ENCODE results near the gene NAA16. TPM values are rescaled to one million over a fixed set of nuclear protein-coding genes. Genes with fewer than 3 reads are reported as not detected.
"Not testable (repeated sequence)": the region's sequence is repeated elsewhere in the genome, so short reads cannot be mapped to it uniquely, and the experiment has no call there.

Gene NAA16
- 56.4 TPM for total RNA-seq

DNA sequence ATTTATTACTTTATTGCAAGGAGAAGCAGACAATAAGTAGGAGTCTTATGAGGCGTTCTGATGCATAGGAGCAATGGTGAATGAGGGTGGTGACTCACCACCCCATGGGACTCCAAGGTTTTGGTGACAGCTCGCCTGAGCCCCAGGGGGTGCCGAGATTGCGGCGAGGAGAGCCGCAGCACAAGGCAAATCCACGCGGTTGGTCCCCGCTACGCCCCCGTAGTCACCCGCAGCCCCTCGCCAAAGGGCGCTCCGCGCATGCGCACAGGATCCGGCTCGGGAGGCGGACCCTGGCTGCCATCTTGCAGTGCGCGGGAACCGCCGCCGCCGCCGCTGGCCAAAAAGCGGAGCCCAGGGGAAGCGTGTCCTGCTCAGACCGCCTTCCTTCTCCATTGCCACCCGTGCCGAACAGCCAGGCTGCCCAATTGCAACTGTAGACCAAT lies at the start of gene NAA16:
Gene NAA16 (plus strand): TSS at position 305 of the 443 bp plus-strand sequence. CDS start 262 bp downstream, outside the sequence.
- Histone ChIP-seq H3K9me3 (ENCODE audit: low read depth, low read length) (no peaks in the 10 kb centered on the region), H3K4me1 (ENCODE audit: insufficient read depth, low read length) (peaks cover 34% of the 10 kb centered on the region), H3K4me3 (ENCODE audit: low read length) (peak within 1 kb of the TSS; percentile 100)

DNA sequence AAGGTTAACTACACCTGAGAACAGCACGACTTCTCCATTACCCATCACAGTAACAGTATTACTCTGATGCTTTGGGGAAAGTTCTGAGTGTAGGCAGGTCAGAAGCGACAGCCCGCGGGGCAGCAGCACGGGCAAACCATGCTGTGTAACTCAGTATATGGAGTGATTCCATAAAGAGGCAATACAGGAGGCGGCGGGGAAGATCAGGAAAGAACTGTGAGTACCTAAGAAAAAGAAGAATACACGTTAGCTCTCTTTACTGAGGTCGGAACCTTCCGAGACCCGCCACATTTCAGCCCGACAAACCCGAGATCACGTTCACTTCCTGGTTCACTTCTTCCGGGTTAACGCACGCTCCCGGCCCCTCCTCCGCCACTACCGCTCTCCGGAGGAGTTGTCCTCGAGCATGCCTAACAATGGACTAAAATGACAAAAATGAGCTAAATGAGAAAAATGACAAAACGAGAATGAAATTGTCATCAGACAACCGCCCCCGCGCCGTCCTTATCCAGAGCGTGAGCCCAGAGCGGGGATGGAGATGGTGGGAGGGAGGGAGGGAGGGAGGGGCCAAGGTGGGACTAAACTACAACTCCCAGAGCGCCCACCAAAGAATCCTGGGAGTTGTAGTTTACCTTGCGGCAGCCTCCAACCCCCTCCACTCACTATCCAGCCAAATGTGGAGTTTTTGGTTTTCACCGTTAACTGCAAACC lies 47.7 kb upstream of the NAA16 start, which contains the start of gene MTRF1:
Gene MTRF1 (minus strand): TSS at position 316 of the 711 bp plus-strand sequence. CDS start 2,669 bp downstream, outside the sequence.
- peak within 1 kb of the TSS; percentile 58 for H3K4me3 ChIP-seq (ENCODE audit: low read length)
- no peaks in the 10 kb centered on the region for H3K27me3 ChIP-seq (ENCODE audit: insufficient read depth, low read length)
- peaks cover 6% of the 10 kb centered on the region for H3K4me1 ChIP-seq (ENCODE audit: insufficient read depth, low read length)
- H3K9me3 ChIP-seq (ENCODE audit: low read depth, low read length), result peaks cover 6% of the 10 kb centered on the region

More for the DNA sequence above, at the start of gene NAA16:
- no peaks in the 10 kb centered on the region for H3K27me3 ChIP-seq (ENCODE audit: insufficient read depth, low read length)

DNA sequence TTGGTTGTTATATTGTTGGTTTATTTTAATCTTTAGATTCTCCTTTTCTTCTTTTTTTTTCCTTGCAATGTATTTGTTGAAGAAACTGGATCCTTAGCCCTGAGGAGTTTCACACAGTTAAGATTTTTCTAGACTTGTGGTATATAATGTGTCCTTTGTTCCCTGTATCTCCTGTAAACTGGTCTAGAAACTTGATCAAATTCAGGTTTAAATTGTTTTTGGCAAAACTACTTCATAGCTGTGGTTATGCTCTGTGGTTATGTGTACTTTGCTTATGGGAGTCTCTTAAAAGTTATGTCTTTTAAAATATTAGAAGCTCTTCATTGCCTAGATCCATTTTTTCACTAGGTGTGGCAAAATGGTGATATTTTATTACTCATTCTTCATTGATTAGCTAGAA lies 44.0 kb upstream of the NAA16 start:
- H3K4me1 ChIP-seq (ENCODE audit: insufficient read depth, low read length), result peaks cover 9% of the 10 kb centered on the region
- no peak overlapping the region for H3K4me3 ChIP-seq (ENCODE audit: low read length)
- H3K9me3 ChIP-seq (ENCODE audit: low read depth, low read length), result peaks cover 21% of the 10 kb centered on the region
- H3K27me3 ChIP-seq (ENCODE audit: insufficient read depth, low read length), result no peaks in the 10 kb centered on the region

DNA sequence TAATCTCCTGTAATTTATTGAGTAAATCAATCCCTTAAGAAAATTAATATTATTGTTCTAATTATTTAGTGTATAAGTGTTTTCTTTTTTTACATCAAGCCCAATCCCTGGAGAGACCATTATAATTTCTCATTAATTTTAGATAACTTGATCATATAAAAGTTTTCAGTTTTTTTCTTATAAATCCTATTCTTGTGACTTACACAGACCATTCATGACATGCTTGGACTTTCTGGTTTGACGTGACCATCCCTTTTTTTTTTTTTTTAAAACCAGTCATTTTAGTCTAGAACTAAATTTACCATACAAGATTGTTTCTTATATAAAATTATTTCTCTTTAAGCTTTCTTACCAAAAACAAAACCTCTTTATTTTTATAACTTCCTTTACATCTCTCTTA lies 42.3 kb upstream of the NAA16 start:
- Histone ChIP-seq H3K9me3 (ENCODE audit: low read depth, low read length) (peaks cover 21% of the 10 kb centered on the region), H3K4me3 (ENCODE audit: low read length) (no peak overlapping the region), H3K4me1 (ENCODE audit: insufficient read depth, low read length) (peaks cover 3% of the 10 kb centered on the region), H3K27me3 (ENCODE audit: insufficient read depth, low read length) (no peaks in the 10 kb centered on the region)

DNA sequence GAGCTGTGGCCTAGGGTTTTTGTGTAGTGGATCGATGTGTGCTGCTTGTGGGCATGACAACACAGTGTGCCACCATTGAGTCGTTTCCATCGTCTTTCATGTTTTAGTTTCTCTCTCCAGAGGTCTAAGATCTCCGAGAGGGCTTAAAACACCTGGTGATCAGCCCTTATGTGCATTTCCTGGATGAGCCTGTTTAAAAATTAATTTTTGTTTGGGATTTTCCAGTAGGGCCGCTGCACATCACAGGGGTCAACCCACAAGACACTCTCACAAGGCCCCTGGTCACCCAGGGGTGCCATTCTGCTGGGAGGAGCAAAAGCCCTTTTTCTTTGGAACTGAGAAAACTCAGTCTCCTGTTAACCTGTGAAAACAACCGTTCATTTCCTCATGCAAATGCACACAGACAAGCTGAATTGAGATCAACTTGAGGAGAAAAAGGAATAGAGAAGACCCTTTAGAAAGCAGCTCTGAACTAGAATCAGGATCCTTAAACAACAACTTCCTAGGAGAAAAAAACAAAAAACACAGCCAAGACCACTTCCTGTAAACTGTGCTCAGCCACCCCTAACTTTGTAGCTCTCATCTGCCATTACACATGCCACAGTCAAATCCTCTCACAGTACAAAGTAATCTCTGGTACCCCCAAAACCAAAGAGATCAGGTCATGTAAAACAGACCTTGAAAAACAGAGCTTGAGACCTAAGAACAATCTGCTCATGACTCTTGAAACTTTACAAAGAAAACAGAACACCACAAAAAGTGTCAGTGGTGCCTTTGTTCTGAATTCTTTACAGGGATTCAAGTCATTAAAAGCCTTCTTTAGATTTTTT lies 39.4 kb upstream of the NAA16 start:
- Histone ChIP-seq H3K4me1 (ENCODE audit: insufficient read depth, low read length) (peaks cover 3% of the 10 kb centered on the region), H3K9me3 (ENCODE audit: low read depth, low read length) (peaks cover 21% of the 10 kb centered on the region), H3K4me3 (ENCODE audit: low read length) (no peak overlapping the region), H3K27me3 (ENCODE audit: insufficient read depth, low read length) (no peaks in the 10 kb centered on the region)

DNA sequence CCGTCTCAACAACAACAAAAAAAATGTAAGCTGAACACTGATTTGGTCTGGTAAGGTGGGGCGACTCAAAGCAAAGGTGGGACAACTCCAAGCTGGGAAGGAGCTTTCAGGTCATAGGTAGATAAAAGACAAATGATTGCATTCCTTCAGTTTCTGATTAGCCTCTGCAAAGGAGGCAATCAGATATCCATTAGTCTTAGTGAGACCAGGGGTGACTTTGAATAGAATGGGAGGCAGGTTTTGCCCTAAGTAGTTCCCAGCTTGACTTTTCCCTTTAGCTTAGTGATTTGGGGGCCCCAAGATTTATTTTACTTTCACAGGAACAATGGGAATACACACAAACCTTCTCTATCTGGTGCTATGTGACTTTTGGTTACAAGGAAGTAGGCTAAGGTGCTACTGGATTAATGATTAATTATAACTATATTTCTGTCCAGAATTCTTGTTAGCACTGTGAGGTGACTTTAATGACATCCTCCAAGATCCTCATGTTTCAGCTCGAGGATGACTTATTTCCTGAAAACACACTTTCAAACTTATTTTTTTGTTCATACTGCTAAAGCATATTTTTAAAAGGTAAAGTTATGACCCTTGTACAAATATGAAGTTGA lies 37.1 kb upstream of the NAA16 start:
- Histone ChIP-seq H3K27me3 (ENCODE audit: insufficient read depth, low read length) (no peaks in the 10 kb centered on the region), H3K4me3 (ENCODE audit: low read length) (no peak overlapping the region), H3K4me1 (ENCODE audit: insufficient read depth, low read length) (peaks cover 3% of the 10 kb centered on the region), H3K9me3 (ENCODE audit: low read depth, low read length) (peaks cover 9% of the 10 kb centered on the region)

DNA sequence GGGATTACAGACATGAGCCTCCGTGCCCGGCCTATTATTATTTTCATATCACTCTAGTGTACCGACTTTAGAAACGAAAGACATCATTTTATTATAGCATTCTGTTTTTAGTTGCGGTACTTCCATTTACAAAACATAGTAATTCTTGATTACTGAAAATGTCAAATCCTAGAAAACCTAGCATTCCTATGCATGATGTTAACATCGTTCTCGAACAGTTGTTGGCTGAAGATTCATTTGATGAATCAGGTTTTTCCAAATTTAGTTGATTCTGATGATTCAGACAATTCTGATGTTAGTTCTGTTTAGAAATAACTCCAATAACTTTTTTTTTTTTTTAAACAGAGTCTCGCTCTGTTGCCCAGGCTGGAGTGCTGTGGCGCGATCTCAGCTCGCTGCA lies 36.2 kb upstream of the NAA16 start:
- Histone ChIP-seq H3K9me3 (ENCODE audit: low read depth, low read length) (peaks cover 4% of the 10 kb centered on the region), H3K27me3 (ENCODE audit: insufficient read depth, low read length) (no peaks in the 10 kb centered on the region), H3K4me1 (ENCODE audit: insufficient read depth, low read length) (peaks cover 3% of the 10 kb centered on the region), H3K4me3 (ENCODE audit: low read length) (no peak overlapping the region)

DNA sequence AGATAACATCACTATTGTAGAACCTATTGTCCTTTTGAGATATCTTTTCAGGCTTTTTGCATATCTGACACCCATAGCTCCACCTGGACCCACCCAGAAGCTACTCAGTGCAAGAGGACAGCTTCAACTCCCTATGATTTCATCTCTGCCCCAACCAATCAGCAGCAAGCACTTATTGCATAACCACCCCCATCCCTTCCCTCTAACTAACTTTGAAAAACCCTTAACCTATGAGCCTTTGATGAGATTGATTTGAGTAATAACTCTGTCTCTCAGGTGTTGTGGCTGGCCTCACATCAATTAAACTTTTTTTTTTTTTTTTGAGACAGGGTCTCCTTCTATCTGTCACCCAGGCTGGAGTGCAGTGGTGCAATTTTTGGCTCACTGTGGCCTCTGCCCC lies 34.2 kb upstream of the NAA16 start:
- no peaks in the 10 kb centered on the region for H3K27me3 ChIP-seq (ENCODE audit: insufficient read depth, low read length)
- no peak overlapping the region for H3K4me3 ChIP-seq (ENCODE audit: low read length)
- H3K9me3 ChIP-seq (ENCODE audit: low read depth, low read length), result no peaks in the 10 kb centered on the region
- H3K4me1 ChIP-seq (ENCODE audit: insufficient read depth, low read length), result peaks cover 2% of the 10 kb centered on the region

DNA sequence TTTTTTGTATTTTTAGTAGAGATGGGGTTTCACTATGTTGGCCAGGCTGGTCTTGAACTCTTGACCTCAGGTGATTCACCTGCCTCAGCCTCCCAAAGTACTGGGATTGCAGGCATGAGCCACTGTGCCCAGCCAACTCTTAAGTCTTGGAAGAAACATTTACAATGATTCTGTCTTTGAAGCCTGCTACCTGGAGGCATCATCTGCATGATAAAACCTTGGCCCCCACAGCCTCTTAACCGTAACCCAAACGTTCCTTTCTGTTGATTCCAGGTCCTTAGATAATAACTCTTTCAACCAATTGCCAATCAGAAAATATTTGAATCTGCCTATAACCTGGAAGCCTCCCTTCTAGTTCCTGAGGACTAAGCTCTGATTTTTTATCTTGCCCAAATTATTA lies 31.9 kb upstream of the NAA16 start:
- peaks cover 13% of the 10 kb centered on the region for H3K4me1 ChIP-seq (ENCODE audit: insufficient read depth, low read length)
- not testable (repeated sequence) for H3K4me3 ChIP-seq (ENCODE audit: low read length); H3K27me3 ChIP-seq (ENCODE audit: insufficient read depth, low read length); H3K9me3 ChIP-seq (ENCODE audit: low read depth, low read length)

DNA sequence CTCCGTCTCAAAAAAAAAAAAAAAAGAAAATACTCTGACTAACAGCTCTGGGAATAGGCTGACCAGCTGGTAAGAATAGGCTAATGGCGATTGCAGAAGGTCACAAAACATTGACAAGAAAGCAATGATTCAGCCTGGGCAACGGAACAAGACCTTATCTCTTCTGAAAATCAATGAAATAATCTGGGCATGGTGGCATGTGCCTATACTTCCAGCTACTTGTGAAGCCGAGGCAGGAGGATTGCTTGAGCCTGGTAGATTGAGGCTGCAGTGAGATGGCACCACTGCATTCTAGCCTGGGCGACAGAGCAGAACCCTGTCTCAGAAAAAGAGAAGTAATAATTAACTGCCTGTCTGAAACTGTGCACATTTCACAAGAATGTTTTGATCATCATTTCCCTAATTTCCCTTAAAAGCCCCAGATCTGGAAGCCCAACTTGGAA lies 28.9 kb upstream of the NAA16 start:
- Histone ChIP-seq H3K4me3 (ENCODE audit: low read length) (no peak overlapping the region), H3K4me1 (ENCODE audit: insufficient read depth, low read length) (peaks cover 13% of the 10 kb centered on the region), H3K9me3 (ENCODE audit: low read depth, low read length) (no peaks in the 10 kb centered on the region), H3K27me3 (ENCODE audit: insufficient read depth, low read length) (no peaks in the 10 kb centered on the region)

DNA sequence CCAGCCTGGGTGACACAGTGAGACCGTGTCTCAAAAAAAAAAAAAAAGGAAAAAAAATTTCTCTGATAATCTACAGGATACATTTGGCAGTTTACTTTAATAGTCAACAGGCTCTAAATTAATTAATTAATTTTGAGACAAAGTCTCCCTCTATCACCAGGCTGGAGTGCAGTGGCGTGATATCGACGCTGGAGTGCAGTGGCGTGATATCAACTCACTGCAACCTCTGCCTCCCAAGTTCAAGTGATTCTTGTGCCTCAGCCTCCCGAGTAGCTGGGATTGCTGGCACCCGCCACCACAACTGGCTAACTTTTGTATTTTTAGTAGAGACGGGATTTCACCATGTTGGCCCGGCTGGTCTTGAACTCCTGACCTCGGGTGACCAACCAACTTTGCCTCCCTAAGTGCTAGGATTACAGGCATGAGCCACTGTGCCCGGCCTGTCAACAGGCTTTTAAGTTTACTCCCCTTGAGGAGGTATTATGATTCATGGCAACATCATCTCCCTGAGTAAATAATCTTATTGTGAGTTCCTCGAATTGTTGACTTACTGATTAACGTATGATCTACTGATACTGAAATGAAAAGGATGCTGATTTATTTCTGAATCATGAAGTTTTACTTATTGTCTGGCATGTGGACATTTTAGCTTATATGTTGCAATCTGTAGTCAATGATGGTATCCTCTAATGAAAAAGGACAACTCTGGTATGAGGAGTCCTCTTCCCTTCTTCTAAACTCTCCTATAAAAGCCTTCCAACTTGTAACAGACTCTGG lies 26.4 kb upstream of the NAA16 start:
- Histone ChIP-seq H3K9me3 (ENCODE audit: low read depth, low read length) (no peaks in the 10 kb centered on the region), H3K4me3 (ENCODE audit: low read length) (no peak overlapping the region), H3K27me3 (ENCODE audit: insufficient read depth, low read length) (no peaks in the 10 kb centered on the region), H3K4me1 (ENCODE audit: insufficient read depth, low read length) (peaks cover 17% of the 10 kb centered on the region)

DNA sequence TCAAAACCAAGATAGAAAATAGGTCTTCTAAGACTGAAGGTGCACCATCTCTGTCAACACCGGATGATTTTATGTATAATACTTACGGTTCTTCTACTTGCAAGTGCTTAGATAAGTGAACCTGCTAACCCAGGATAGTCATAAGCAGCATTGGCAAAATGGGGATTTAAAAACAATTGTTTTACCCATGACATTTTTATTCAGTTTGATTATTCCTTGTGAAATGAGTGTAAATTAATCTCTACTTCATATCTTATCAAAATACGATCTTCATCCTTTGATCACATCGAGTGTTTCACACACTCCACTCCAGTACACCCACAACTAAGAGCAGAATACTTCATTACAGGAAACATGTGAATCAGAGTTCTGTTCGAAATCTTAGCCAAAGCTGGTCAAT lies 24.7 kb upstream of the NAA16 start:
- Histone ChIP-seq H3K4me3 (ENCODE audit: low read length) (no peak overlapping the region), H3K9me3 (ENCODE audit: low read depth, low read length) (no peaks in the 10 kb centered on the region), H3K27me3 (ENCODE audit: insufficient read depth, low read length) (no peaks in the 10 kb centered on the region), H3K4me1 (ENCODE audit: insufficient read depth, low read length) (peaks cover 18% of the 10 kb centered on the region)

DNA sequence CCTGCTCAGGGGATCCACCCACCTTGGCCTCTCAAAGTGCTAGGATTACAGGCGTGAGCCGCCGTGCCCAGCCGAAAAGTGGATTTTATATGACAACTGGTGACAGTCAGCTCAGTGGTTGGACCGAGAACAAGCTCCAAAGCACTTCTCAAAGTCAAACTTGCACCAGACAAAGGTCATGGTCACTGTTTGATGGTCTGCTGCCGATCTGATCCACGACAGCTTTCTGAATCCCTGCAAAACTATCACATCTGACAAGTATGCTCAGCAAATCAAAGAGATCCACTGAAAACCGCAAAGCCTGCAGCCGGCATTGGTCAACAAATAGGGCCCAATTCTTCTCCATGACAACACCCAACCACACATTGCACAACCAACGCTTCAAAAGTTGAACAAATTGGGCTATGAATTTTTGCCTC lies 21.6 kb upstream of the NAA16 start:
- Histone ChIP-seq H3K27me3 (ENCODE audit: insufficient read depth, low read length) (no peaks in the 10 kb centered on the region), H3K9me3 (ENCODE audit: low read depth, low read length) (no peaks in the 10 kb centered on the region), H3K4me1 (ENCODE audit: insufficient read depth, low read length) (peaks cover 5% of the 10 kb centered on the region), H3K4me3 (ENCODE audit: low read length) (no peak overlapping the region)

DNA sequence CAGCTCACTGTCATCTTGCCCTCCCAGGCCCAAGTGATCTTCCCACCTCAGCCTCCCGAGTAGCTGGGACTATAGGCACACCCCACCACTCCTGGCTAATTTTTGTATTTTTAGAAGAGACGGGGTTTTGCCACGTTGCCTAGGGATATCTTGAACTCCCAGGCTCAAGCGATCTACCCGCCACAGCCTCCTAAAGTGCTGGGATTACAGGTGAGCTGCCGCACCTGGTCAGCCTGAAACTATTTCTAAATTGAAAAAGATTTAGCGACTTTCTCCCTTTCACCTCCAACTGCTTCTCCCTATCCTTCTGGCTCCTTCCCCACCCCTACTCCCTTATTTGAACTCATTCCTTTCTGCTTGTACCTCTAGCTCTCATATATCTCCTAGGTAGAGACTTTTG lies 19.8 kb upstream of the NAA16 start:
- H3K4me3 ChIP-seq (ENCODE audit: low read length), result no peak overlapping the region
- peaks cover 5% of the 10 kb centered on the region for H3K4me1 ChIP-seq (ENCODE audit: insufficient read depth, low read length)
- no peaks in the 10 kb centered on the region for H3K27me3 ChIP-seq (ENCODE audit: insufficient read depth, low read length)
- H3K9me3 ChIP-seq (ENCODE audit: low read depth, low read length), result no peaks in the 10 kb centered on the region
